ENCODE measurements around the gene COL21A1.

DNA sequence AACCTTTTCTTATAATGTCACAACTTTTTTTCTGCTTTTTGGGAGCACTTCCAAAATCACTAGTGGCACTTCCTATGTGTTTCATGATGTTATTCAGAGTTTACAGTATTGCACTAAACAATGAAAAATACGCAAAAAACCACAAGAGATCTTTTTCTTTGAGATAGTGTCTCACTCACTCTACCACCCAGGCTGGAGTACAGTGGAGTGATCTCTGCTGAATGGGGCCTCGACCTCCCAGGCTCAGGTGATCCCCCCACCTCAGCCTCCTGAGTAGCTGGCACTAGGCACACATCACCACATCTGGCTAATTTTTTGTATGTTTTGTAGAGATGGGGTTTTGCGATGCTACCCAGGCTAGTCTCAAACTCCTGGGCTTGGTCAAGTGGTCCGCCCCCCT is 158.7 kb downstream of the COL21A1 start:
- TF ChIP-seq, protein P1, sequence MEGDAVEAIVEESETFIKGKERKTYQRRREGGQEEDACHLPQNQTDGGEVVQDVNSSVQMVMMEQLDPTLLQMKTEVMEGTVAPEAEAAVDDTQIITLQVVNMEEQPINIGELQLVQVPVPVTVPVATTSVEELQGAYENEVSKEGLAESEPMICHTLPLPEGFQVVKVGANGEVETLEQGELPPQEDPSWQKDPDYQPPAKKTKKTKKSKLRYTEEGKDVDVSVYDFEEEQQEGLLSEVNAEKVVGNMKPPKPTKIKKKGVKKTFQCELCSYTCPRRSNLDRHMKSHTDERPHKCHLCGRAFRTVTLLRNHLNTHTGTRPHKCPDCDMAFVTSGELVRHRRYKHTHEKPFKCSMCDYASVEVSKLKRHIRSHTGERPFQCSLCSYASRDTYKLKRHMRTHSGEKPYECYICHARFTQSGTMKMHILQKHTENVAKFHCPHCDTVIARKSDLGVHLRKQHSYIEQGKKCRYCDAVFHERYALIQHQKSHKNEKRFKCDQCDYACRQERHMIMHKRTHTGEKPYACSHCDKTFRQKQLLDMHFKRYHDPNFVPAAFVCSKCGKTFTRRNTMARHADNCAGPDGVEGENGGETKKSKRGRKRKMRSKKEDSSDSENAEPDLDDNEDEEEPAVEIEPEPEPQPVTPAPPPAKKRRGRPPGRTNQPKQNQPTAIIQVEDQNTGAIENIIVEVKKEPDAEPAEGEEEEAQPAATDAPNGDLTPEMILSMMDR (IDR thresholded peaks at IDR 0.05), result no peak
- no peak for TF ChIP-seq POLR2AphosphoS5 (IDR thresholded peaks at IDR 0.05)

Measured in breast epithelium (tissue), 3 donors.